H9 (cell line): Measurements from ENCODE around the gene OR1J4. TPM values are rescaled to one million over a fixed set of nuclear protein-coding genes. Genes with fewer than 3 reads are reported as not detected.

Source experiments
- DNase-seq: peaks from one replicate; pipeline ENCODE4 v3.0.0-alpha.2; 2017
- H2AFZ ChIP-seq: one replicate; pipeline ENCODE4 v1.6.1; 2013; ENCODE audit warnings: mild to moderate bottlenecking, low read length, control low read depth, moderate library complexity
- H2AK5ac ChIP-seq: 2 replicates; pipeline ENCODE4 v1.6.1; 2013; ENCODE audit warnings: low read length, control low read depth, mixed read lengths; ENCODE audit not compliant: insufficient read length
- H2BK120ac ChIP-seq: one replicate; pipeline ENCODE4 v1.6.1; 2013; ENCODE audit warnings: low read depth, mild to moderate bottlenecking, low read length, control low read depth, inconsistent platforms; ENCODE audit not compliant: poor library complexity, severe bottlenecking
- H2BK12ac ChIP-seq: 2 replicates; pipeline ENCODE4 v1.6.1; 2013; ENCODE audit warnings: low read length, control low read depth, mixed read lengths, low read depth; ENCODE audit not compliant: insufficient read length
- H2BK15ac ChIP-seq: 2 replicates; pipeline ENCODE4 v1.6.1; 2013; ENCODE audit warnings: low read depth, low read length, control low read depth
- H2BK20ac ChIP-seq: one replicate; pipeline ENCODE4 v1.6.1; 2013; ENCODE audit warnings: low read depth, mild to moderate bottlenecking, low read length, control low read depth, inconsistent platforms; ENCODE audit not compliant: poor library complexity, severe bottlenecking
- H2BK5ac ChIP-seq: 2 replicates; pipeline ENCODE4 v1.6.1; 2013; ENCODE audit warnings: low read length, control low read depth, mixed read lengths; ENCODE audit not compliant: insufficient read length
- H3K14ac ChIP-seq: 2 replicates; pipeline ENCODE4 v1.6.1; 2013; ENCODE audit warnings: low read length, control low read depth; ENCODE audit not compliant: insufficient read depth
- H3K18ac ChIP-seq: 2 replicates; pipeline ENCODE4 v1.6.1; 2013; ENCODE audit warnings: low read depth, mild to moderate bottlenecking, mixed read lengths, low read length, control low read depth; ENCODE audit not compliant: insufficient read length
- H3K23ac ChIP-seq: 2 replicates; pipeline ENCODE4 v1.6.1; 2013; ENCODE audit warnings: low read length, control low read depth, mixed read lengths, low read depth; ENCODE audit not compliant: insufficient read length
- H3K23me2 ChIP-seq: 2 replicates; pipeline ENCODE4 v1.6.1; 2013; ENCODE audit warnings: low read depth, mild to moderate bottlenecking, mixed read lengths, low read length, control low read depth; ENCODE audit not compliant: insufficient read length, poor library complexity, severe bottlenecking
- H3K27ac ChIP-seq: 2 replicates; pipeline ENCODE4 v1.5.1; 2013; ENCODE audit warnings: low read length, control low read depth, mixed read lengths, low read depth; ENCODE audit not compliant: insufficient read length
- H3K27me3 ChIP-seq: 2 replicates; pipeline ENCODE4 v1.6.1; 2013; ENCODE audit warnings: low read length, control low read depth, inconsistent platforms; ENCODE audit not compliant: insufficient read depth
- H3K4ac ChIP-seq: 2 replicates; pipeline ENCODE4 v1.6.1; 2013; ENCODE audit warnings: low read depth, mild to moderate bottlenecking, control low read depth, inconsistent platforms, low read length, moderate library complexity
- H3K4me1 ChIP-seq: 2 replicates; pipeline ENCODE4 v1.6.1; 2013; ENCODE audit warnings: low read length, control low read depth, inconsistent platforms; ENCODE audit not compliant: insufficient read depth
- H3K4me2 ChIP-seq: 2 replicates; pipeline ENCODE4 v1.6.1; 2013; ENCODE audit warnings: low read length, control low read depth, mixed read lengths; ENCODE audit not compliant: insufficient read length, insufficient read depth
- H3K56ac ChIP-seq: 2 replicates; pipeline ENCODE4 v1.6.1; 2013; ENCODE audit warnings: low read depth, mild to moderate bottlenecking, mixed read lengths, low read length, control low read depth; ENCODE audit not compliant: insufficient read length
- H3K79me1 ChIP-seq: 2 replicates; pipeline ENCODE4 v1.6.1; 2013; ENCODE audit warnings: low read depth, mild to moderate bottlenecking, moderate library complexity, low read length, control low read depth, inconsistent platforms; ENCODE audit not compliant: insufficient read depth, poor library complexity, severe bottlenecking
- H3K79me2 ChIP-seq: 2 replicates; pipeline ENCODE4 v1.6.1; 2013; ENCODE audit warnings: low read length, control low read depth, inconsistent platforms; ENCODE audit not compliant: insufficient read depth
- H3K9ac ChIP-seq: 2 replicates; pipeline ENCODE4 v1.6.1; 2013; ENCODE audit warnings: low read length, control low read depth, mixed read lengths; ENCODE audit not compliant: insufficient read length; ENCODE audit errors: extremely low read depth
- H3K9me3 ChIP-seq: one replicate; pipeline ENCODE4 v1.6.1; 2013; ENCODE audit warnings: low read depth, low read length, inconsistent platforms; ENCODE audit not compliant: control insufficient read depth
- H3T11ph ChIP-seq: one replicate; pipeline ENCODE4 v1.6.1; 2013; ENCODE audit warnings: mild to moderate bottlenecking, low read length, control low read depth, inconsistent platforms
- H4K20me1 ChIP-seq: one replicate; pipeline ENCODE4 v1.6.1; 2013; ENCODE audit not compliant: control insufficient read depth, insufficient read length, insufficient read depth
- H4K5ac ChIP-seq: 2 replicates; pipeline ENCODE4 v1.6.1; 2013; ENCODE audit warnings: low read depth, mild to moderate bottlenecking, mixed read lengths, low read length, control low read depth; ENCODE audit not compliant: insufficient read length
- H4K8ac ChIP-seq: replicated peaks from 2 replicates; pipeline ENCODE4 v1.6.1; 2013; ENCODE audit warnings: low read length, control low read depth, mixed read lengths, low read depth; ENCODE audit not compliant: insufficient read length
- H4K91ac ChIP-seq: 2 replicates; pipeline ENCODE4 v1.6.1; 2013; ENCODE audit warnings: low read depth, mild to moderate bottlenecking, moderate library complexity, mixed read lengths, low read length, control low read depth; ENCODE audit not compliant: insufficient read length
- H3K27ac Mint-ChIP-seq, 3 experiments: 2 replicates in 2 of 3; 3 replicates in 1 of 3; pipeline ENCODE4 v1.8.0; 2020 to 2021; ENCODE audit warnings: mixed read lengths in 3 of 3, mild to moderate bottlenecking in 1 of 3, moderate library complexity in 1 of 3
- H3K27me3 Mint-ChIP-seq: 2 replicates; pipeline ENCODE4 v1.8.0; 2021; ENCODE audit warnings: low read depth, mild to moderate bottlenecking, moderate library complexity, mixed read lengths
- H3K36me3 Mint-ChIP-seq, 3 experiments: 2 replicates in 2 of 3; 3 replicates in 1 of 3; pipeline ENCODE4 v1.8.0; 2020 to 2021; ENCODE audit warnings: low read depth in 3 of 3, mixed read lengths in 3 of 3; ENCODE audit not compliant: insufficient read depth in 1 of 3
- H3K4me1 Mint-ChIP-seq, 2 experiments: 2 replicates each; pipeline ENCODE4 v1.8.0; 2020; ENCODE audit warnings: mixed read lengths in 2 of 2
- H3K4me3 Mint-ChIP-seq, 2 experiments: 2 replicates in 1 of 2; 3 replicates in 1 of 2; pipeline ENCODE4 v1.8.0; 2020 to 2021; ENCODE audit warnings: mild to moderate bottlenecking in 2 of 2, mixed read lengths in 2 of 2, moderate library complexity in 1 of 2
- H3K9me3 Mint-ChIP-seq, 2 experiments: 2 replicates in 1 of 2; 3 replicates in 1 of 2; pipeline ENCODE4 v1.8.0; 2020; ENCODE audit warnings: mild to moderate bottlenecking in 2 of 2, mixed read lengths in 2 of 2, moderate library complexity in 1 of 2
- WGBS: extraction: QIAGEN DNeasy Blood & Tissue Kit; methylation state at CpG from one replicate; pipeline ENCODE4 v1.1.7; 2013; ENCODE audit warnings: missing lambda C conversion rate, low lambda C conversion rate, mixed read lengths; ENCODE audit not compliant: insufficient read length; ENCODE audit errors: extremely low coverage; 5-methylcytosine and 5-hydroxymethylcytosine counted together
- total RNA-seq: library from RNA; stranded (reverse); gene quantifications from 2 replicates; pipeline ENCODE4 v1.2.1, GENCODE V29; 2021
- TF ChIP-seq, protein P1 (sequence below): fragments of 200-600 bp; sonication (generic); conservative IDR thresholded peaks from 3 replicates; pipeline ENCODE4 v1.8.0; 2021; ENCODE audit warnings: antibody characterized with exemption, mild to moderate bottlenecking

The OR1J4 gene
- total RNA-seq, 1 experiment from 2014 or later: not detected

DNA sequence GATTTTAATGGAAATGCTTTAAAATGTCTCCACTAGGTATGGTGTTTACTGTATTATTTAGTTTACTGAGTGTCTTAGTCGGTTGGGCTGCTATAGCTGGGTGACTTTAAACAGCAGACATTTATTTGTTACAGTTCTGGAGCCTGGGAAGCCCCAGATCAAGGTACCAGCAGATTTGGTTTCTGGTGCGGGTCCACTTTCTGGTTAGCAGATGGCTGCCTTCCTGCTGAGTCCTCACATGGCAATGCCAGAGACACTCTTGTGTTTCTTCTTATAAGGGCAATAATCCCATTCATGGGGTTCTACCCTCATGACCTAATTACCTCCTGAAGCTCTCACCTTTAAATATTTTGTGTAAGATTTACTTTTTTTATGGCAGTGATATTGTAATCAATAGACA, 715 bp upstream of the OR1J4 start:
- Mint-ChIP-seq H3K9me3 (peaks cover 46 to 47% of the 10 kb centered on the region in 2 experiments), H3K27ac (no peak overlapping the region), H3K27me3 (no peaks in the 10 kb centered on the region; the same call in 1 of the 2 replicates), H3K36me3 (peaks cover 0 to 7% (median 0%) of the 10 kb centered on the region in 3 experiments; a peak in 3 of 7 replicates), H3K4me3 (no peak overlapping the region), H3K4me1 (no peaks in the 10 kb centered on the region)
- no peaks in the 10 kb centered on the region; the same call in 1 of the 2 replicates for H3K79me2 ChIP-seq
- TF ChIP-seq, protein P1, sequence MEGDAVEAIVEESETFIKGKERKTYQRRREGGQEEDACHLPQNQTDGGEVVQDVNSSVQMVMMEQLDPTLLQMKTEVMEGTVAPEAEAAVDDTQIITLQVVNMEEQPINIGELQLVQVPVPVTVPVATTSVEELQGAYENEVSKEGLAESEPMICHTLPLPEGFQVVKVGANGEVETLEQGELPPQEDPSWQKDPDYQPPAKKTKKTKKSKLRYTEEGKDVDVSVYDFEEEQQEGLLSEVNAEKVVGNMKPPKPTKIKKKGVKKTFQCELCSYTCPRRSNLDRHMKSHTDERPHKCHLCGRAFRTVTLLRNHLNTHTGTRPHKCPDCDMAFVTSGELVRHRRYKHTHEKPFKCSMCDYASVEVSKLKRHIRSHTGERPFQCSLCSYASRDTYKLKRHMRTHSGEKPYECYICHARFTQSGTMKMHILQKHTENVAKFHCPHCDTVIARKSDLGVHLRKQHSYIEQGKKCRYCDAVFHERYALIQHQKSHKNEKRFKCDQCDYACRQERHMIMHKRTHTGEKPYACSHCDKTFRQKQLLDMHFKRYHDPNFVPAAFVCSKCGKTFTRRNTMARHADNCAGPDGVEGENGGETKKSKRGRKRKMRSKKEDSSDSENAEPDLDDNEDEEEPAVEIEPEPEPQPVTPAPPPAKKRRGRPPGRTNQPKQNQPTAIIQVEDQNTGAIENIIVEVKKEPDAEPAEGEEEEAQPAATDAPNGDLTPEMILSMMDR: no peak
- no peak overlapping the region for H3T11ph ChIP-seq
- H3K23ac ChIP-seq: no peak overlapping the region
- no peak overlapping the region for H2BK12ac ChIP-seq
- no peak overlapping the region for H3K4me2 ChIP-seq
- H2AFZ ChIP-seq: no peak overlapping the region
- H4K91ac ChIP-seq: no peak overlapping the region
- no peak overlapping the region for H2BK15ac ChIP-seq
- no peak overlapping the region for H3K56ac ChIP-seq
- no peak overlapping the region for H3K18ac ChIP-seq
- H3K23me2 ChIP-seq: no peaks in the 10 kb centered on the region
- H3K4me1 ChIP-seq: no peaks in the 10 kb centered on the region
- peaks cover 85% of the 10 kb centered on the region for H3K9me3 ChIP-seq
- H2BK120ac ChIP-seq: no peak overlapping the region
- no peak overlapping the region for H4K5ac ChIP-seq
- no peak overlapping the region for H2BK20ac ChIP-seq
- no peak overlapping the region for H2AK5ac ChIP-seq
- H2BK5ac ChIP-seq: no peak overlapping the region
- no peaks in the 10 kb centered on the region for H3K79me1 ChIP-seq
- no peak overlapping the region for H3K9ac ChIP-seq
- H4K20me1 ChIP-seq: no peaks in the 10 kb centered on the region
- no peak overlapping the region for H3K4ac ChIP-seq
- no peak for DNase-seq
- H3K14ac ChIP-seq: no peak overlapping the region
- no peak overlapping the region for H4K8ac ChIP-seq
- no peak overlapping the region for H3K27ac ChIP-seq
- no peaks in the 10 kb centered on the region for H3K27me3 ChIP-seq
- no CpG with 5 or more reads among the region's 2 CpGs for WGBS
